Measurements from ENCODE around the gene DUSP5.

Gene DUSP5

DNA sequence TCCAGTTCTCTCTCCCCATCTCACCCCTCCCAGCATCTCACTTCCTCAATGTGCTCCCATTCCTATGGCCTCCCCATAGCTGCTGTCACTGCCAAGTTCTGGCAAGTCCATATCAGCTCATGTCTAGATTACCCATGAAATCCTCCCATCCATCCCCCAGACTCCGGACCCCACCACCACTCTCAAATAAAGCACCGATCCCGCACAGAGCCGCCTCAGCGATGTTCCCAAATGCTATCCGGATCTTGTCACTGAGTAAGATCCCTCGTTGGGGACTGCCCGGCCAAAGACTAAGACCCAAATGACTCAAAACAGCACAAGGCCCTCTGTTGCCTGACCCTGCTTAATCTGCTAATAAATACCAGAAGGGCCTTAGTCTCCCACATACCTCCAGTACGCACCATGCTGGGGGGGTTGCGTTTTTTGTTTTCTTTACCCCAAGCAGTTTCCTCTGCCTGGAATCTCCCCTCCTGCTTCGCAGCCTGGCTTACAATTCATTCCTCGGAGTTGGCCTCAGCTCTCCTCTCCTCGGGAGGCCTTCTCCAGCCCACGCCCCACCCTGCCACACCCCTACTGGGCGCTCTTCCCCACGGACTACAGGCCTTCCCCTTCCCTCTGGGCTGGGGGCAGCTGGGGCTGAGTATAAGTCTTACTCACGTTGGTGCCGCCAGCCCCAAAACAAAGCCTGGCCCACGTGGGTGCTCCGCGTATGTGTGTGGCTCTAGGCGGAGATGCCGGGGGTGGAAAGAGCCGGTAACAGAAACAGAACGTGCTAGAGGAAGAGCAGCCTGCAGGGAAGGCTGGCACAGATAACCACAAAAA, 1.8 kb upstream of the DUSP5 start:
- TF ChIP-seq, protein P1, sequence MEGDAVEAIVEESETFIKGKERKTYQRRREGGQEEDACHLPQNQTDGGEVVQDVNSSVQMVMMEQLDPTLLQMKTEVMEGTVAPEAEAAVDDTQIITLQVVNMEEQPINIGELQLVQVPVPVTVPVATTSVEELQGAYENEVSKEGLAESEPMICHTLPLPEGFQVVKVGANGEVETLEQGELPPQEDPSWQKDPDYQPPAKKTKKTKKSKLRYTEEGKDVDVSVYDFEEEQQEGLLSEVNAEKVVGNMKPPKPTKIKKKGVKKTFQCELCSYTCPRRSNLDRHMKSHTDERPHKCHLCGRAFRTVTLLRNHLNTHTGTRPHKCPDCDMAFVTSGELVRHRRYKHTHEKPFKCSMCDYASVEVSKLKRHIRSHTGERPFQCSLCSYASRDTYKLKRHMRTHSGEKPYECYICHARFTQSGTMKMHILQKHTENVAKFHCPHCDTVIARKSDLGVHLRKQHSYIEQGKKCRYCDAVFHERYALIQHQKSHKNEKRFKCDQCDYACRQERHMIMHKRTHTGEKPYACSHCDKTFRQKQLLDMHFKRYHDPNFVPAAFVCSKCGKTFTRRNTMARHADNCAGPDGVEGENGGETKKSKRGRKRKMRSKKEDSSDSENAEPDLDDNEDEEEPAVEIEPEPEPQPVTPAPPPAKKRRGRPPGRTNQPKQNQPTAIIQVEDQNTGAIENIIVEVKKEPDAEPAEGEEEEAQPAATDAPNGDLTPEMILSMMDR (conservative IDR thresholded peaks at IDR 0.05; ENCODE audit: control insufficient read depth, insufficient read depth, low read depth, low read length), result no peak
- DNase-seq (ENCODE audit: low read depth), result peak; percentile 97
- H3K4me3 ChIP-seq (ENCODE audit: control insufficient read depth, low read depth, low read length), result peak overlapping the region; percentile 90

DNA sequence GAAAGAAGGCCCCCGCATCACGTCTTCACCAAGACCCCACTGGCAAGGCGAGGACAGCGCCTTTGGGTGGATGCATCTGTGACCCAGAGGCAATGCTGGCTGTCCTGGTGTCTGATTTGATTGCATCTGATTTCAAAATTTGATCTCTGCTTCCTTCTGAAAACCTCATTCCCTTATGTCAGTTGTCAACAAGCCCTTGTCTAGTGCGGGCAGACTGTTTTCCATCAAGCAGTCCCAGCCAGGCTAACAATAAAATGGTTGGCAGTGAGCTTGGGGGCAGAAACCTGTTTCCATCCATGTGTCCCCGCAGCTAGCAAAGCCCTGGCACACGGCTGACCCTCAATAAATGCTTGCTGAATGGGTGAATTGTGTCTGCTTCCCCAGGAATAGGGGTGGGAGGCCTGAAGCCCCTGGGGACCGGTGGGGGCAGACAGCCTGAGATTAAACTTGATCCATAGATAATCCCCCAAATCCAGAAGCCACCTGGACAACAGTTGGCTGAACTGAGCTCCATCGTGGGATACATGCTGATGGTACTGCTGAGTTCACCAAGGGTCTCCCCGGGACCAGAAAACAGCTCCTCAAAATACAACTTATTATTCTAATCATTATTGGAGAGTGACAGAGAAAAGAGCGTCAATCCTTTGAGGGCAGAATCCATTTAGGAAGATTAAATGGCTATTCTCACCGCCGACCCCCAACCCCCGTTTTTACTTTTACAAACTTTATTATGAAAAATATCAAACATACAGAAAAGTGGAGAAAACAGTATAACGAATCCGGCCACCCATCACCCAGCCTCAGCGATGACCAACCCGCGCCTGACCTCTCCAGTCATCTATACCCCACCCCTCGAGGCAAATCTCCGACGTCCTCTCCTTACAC, 912 bp upstream of the DUSP5 start:
- TF ChIP-seq, protein P1 (conservative IDR thresholded peaks at IDR 0.05; ENCODE audit: control insufficient read depth, insufficient read depth, low read depth, low read length), result no peak

DNA sequence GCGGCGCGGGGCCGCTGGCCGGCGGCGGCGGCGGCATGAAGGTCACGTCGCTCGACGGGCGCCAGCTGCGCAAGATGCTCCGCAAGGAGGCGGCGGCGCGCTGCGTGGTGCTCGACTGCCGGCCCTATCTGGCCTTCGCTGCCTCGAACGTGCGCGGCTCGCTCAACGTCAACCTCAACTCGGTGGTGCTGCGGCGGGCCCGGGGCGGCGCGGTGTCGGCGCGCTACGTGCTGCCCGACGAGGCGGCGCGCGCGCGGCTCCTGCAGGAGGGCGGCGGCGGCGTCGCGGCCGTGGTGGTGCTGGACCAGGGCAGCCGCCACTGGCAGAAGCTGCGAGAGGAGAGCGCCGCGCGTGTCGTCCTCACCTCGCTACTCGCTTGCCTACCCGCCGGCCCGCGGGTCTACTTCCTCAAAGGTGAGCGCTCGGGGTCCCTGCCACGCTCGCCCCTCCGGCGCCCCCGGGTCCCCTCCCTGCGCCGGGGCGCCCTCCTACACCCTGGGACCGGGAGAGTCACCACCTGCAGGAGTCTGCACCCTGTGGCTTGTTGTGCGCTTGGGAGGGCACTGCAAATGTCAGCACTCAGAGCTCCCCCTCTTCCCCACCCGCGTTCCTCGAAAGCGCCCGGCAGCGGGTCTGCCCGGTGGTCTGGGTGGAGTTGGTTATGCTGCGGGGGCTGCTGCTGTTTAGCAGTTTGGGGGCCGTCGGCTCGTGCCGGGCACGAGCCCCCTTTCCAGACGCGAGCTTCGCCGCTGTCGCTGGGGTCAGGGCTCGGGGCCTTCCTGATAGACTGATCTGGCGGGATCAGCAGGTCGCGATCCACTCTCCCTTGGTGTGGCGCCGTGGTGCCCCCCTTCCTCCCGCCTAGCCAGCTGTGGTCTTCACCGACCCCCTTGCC, 627 bp downstream of the DUSP5 start:
- peak overlapping the region; percentile 93 for H3K4me3 ChIP-seq (ENCODE audit: control insufficient read depth, low read depth, low read length)
- DNase-seq (ENCODE audit: low read depth), result peak; percentile 39
- TF ChIP-seq, protein P1 (conservative IDR thresholded peaks at IDR 0.05; ENCODE audit: control insufficient read depth, insufficient read depth, low read depth, low read length), result no peak

More for the DNA sequence above, 912 bp upstream of the DUSP5 start:
- DNase-seq (ENCODE audit: low read depth), result no peak
- peak overlapping the region; percentile 90 for H3K4me3 ChIP-seq (ENCODE audit: control insufficient read depth, low read depth, low read length)

DNA sequence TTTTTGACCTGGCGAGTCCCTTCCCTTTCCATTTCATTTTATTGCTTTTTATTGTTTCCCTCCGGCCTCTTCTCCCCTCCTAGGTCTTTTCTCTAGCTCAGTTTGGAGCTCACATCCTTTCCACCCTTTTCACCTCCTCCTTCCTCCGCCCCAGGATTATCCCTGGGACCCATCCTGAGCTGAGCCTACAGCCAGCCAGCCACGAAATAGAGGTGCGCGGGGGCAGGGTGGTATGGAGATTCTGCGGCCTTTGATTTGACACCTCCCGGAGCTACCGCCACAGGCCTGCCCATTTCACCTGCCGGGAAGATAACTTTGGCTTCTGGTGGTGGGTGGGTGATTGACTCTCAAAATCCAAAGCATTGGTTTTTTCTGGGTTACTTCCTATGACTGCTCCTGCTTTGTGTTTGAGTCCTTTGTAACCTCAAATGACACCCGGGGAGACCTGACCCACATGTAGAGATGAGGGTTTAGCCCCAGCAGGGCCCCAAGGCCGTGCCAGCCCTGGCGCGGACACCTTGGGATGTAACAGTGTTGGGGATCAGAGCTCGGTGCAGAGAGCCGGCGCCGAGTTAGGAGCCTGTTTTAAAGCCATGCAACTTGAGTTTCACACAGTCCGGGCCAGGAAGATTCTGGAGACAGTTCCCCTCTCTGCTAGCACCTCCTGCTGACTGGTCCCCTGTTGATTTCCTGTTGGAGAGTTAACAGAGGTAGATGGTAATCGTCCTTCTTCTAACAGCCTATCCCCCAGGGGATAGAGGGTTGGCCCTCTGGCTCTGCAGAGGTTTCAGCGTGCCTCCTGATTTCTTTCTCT, 1.5 kb downstream of the DUSP5 start:
- peak overlapping the region; percentile 93 for H3K4me3 ChIP-seq (ENCODE audit: control insufficient read depth, low read depth, low read length)
- DNase-seq (ENCODE audit: low read depth), result peak; percentile 80
- TF ChIP-seq, protein P1 (conservative IDR thresholded peaks at IDR 0.05; ENCODE audit: control insufficient read depth, insufficient read depth, low read depth, low read length), result peak; percentile 21

DNA sequence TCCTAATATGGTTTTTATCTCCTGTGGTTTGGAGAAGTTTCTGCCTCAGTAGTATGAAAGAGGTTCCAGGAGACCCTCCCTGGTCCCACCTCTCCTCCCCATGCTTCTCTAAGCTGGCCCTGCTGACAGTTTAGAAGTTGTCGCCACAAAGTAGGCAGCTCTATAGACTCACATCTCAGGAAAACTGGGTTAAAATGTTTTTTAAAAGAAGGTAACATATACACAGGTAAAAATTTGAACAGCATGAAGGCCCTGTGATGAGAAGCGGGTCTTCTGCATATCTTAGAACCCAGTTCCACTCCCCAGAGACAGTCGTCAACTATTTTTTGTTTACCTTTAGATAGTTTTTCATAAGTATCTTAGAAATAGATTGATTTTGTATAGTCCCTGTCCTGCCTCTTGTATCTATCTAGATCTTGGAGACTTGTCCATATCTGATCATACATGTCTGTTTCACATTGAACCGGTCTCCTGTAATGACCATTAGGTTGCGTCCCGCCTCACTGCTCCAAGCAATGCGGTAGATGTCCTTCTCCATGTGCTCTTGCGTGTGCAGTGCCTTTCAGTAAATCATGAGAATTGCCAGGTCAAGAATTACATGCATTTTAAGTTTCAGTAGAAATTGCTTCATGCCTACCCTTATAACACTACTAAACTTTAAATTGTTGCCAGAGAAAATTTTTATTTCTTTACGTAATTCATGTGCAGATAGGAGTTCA, 2.2 kb downstream of the DUSP5 start:
- peak overlapping the region; percentile 93 for H3K4me3 ChIP-seq (ENCODE audit: control insufficient read depth, low read depth, low read length)

More for the DNA sequence above, 2.2 kb downstream of the DUSP5 start:
- TF ChIP-seq, protein P1 (conservative IDR thresholded peaks at IDR 0.05; ENCODE audit: control insufficient read depth, insufficient read depth, low read depth, low read length), result no peak
- DNase-seq (ENCODE audit: low read depth), result no peak

Data from fibroblast of mammary gland (primary cell).